Neural progenitor cell (in vitro differentiated cells): Measurements from ENCODE around the gene TOMM40. TPM values are rescaled to one million over a fixed set of nuclear protein-coding genes. Genes with fewer than 3 reads are reported as not detected.

Experiments
- DNase-seq: peaks from one replicate; pipeline ENCODE4 v3.0.0-alpha.2; 2016; ENCODE audit warnings: low spot score
- H2AFZ ChIP-seq: fragments of 200-600 bp; sonication (generic); replicated peaks from 2 replicates; pipeline ENCODE4 v1.6.1; 2016; ENCODE audit warnings: antibody characterized with exemption
- H3F3A ChIP-seq: fragments of 200-600 bp; sonication (generic); 2 replicates; pipeline ENCODE4 v1.6.1; 2016; ENCODE audit warnings: antibody characterized with exemption, low read depth
- H3K27ac ChIP-seq: fragments of 200-600 bp; sonication (generic); 2 replicates; pipeline ENCODE4 v1.5.1; 2016; ENCODE audit warnings: mild to moderate bottlenecking
- H3K27me3 ChIP-seq: fragments of 200-600 bp; sonication (generic); 2 replicates; pipeline ENCODE4 v1.6.1; 2016; ENCODE audit warnings: mild to moderate bottlenecking, moderate library complexity
- H3K36me3 ChIP-seq: fragments of 200-600 bp; sonication (generic); 2 replicates; pipeline ENCODE4 v1.5.1; 2016
- H3K4me1 ChIP-seq: fragments of 200-600 bp; sonication (generic); 2 replicates; pipeline ENCODE4 v1.6.1; 2016; ENCODE audit warnings: mixed run types
- H3K4me2 ChIP-seq: fragments of 200-600 bp; sonication (generic); 2 replicates; pipeline ENCODE4 v1.6.1; 2016
- H3K4me3 ChIP-seq: fragments of 200-600 bp; sonication (generic); 2 replicates; pipeline ENCODE4 v1.5.1; 2016
- H3K79me2 ChIP-seq: fragments of 200-600 bp; sonication (generic); 2 replicates; pipeline ENCODE4 v1.6.1; 2016; ENCODE audit warnings: low read depth
- H3K9ac ChIP-seq: fragments of 200-600 bp; sonication (generic); 2 replicates; pipeline ENCODE4 v1.6.1; 2016
- H3K9me3 ChIP-seq: fragments of 200-600 bp; sonication (generic); 2 replicates; pipeline ENCODE4 v1.5.1; 2016; ENCODE audit warnings: low read depth
- H4K20me1 ChIP-seq: fragments of 200-600 bp; sonication (generic); 2 replicates; pipeline ENCODE4 v1.6.1; 2016; ENCODE audit warnings: low read depth
- H3K27ac Mint-ChIP-seq: 3 replicates; pipeline ENCODE4 v1.8.0; 2021; ENCODE audit warnings: mixed read lengths
- H3K27me3 Mint-ChIP-seq: 2 replicates; pipeline ENCODE4 v1.8.0; 2022; ENCODE audit warnings: low read depth, mild to moderate bottlenecking, inconsistent platforms, moderate library complexity, mixed read lengths; ENCODE audit not compliant: insufficient read depth
- H3K36me3 Mint-ChIP-seq: 3 replicates; pipeline ENCODE4 v1.8.0; 2021; ENCODE audit warnings: mixed read lengths
- H3K4me1 Mint-ChIP-seq: 3 replicates; pipeline ENCODE4 v1.8.0; 2021; ENCODE audit warnings: mixed read lengths
- H3K4me3 Mint-ChIP-seq: 3 replicates; pipeline ENCODE4 v1.8.0; 2021; ENCODE audit warnings: mild to moderate bottlenecking, moderate library complexity, mixed read lengths
- H3K9me3 Mint-ChIP-seq: 3 replicates; pipeline ENCODE4 v1.8.0; 2020; ENCODE audit warnings: mixed read lengths
- EZH2 ChIP-seq: fragments of 200-600 bp; sonication (generic); IDR thresholded peaks from 2 replicates; pipeline ENCODE4 v1.6.1; 2017; ENCODE audit warnings: antibody characterized with exemption, mild to moderate bottlenecking, moderate library complexity
- EZH2phosphoT487 ChIP-seq: fragments of 200-600 bp; sonication (generic); IDR thresholded peaks from 2 replicates; pipeline ENCODE4 v1.6.1; 2017; ENCODE audit warnings: antibody characterized with exemption
- total RNA-seq: library from RNA; depleted of rRNA; stranded (reverse); fragments of >200 nt; gene quantifications from 2 replicates; pipeline ENCODE4 v1.2.3, GENCODE V29; 2015; ENCODE audit warnings: low replicate concordance
- TF ChIP-seq, protein P1 (sequence below): fragments of 200-600 bp; sonication (generic); IDR thresholded peaks from 2 replicates; pipeline ENCODE4 v1.5.1; 2017; ENCODE audit warnings: antibody characterized with exemption, mild to moderate bottlenecking

The TOMM40 gene
- total RNA-seq, 1 donor from 2014 or later: 30.1 TPM

GRCh38 chr19:44872661-44873060 lies 18.4 kb upstream of the TOMM40 start:
- H3F3A ChIP-seq: no peaks in the 10 kb centered on the region
- Mint-ChIP-seq H3K27ac (no peak overlapping the region), H3K36me3 (peaks cover 39% of the 10 kb centered on the region), H3K4me1 (no peaks in the 10 kb centered on the region), H3K27me3 (peaks cover 2% of the 10 kb centered on the region), H3K4me3 (no peak overlapping the region), H3K9me3 (no peaks in the 10 kb centered on the region)
- H4K20me1 ChIP-seq: peaks cover 39% of the 10 kb centered on the region
- H3K4me3 ChIP-seq: no peak overlapping the region
- TF ChIP-seq, protein P1, sequence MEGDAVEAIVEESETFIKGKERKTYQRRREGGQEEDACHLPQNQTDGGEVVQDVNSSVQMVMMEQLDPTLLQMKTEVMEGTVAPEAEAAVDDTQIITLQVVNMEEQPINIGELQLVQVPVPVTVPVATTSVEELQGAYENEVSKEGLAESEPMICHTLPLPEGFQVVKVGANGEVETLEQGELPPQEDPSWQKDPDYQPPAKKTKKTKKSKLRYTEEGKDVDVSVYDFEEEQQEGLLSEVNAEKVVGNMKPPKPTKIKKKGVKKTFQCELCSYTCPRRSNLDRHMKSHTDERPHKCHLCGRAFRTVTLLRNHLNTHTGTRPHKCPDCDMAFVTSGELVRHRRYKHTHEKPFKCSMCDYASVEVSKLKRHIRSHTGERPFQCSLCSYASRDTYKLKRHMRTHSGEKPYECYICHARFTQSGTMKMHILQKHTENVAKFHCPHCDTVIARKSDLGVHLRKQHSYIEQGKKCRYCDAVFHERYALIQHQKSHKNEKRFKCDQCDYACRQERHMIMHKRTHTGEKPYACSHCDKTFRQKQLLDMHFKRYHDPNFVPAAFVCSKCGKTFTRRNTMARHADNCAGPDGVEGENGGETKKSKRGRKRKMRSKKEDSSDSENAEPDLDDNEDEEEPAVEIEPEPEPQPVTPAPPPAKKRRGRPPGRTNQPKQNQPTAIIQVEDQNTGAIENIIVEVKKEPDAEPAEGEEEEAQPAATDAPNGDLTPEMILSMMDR: no peak
- TF ChIP-seq EZH2phosphoT487: no peak
- TF ChIP-seq EZH2: no peak
- H3K79me2 ChIP-seq: no peaks in the 10 kb centered on the region
- DNase-seq: no peak
- no peak overlapping the region for H3K9ac ChIP-seq
- no peak overlapping the region for H3K27ac ChIP-seq
- no peaks in the 10 kb centered on the region for H3K36me3 ChIP-seq
- no peak overlapping the region for H3K4me2 ChIP-seq
- H2AFZ ChIP-seq: no peak overlapping the region
- no peaks in the 10 kb centered on the region for H3K27me3 ChIP-seq
- H3K9me3 ChIP-seq: no peaks in the 10 kb centered on the region
- no peaks in the 10 kb centered on the region for H3K4me1 ChIP-seq

- H3K36me3 Mint-ChIP-seq: peaks cover 34% of the 10 kb centered on the region
- H4K20me1 ChIP-seq: peaks cover 39% of the 10 kb centered on the region
Observed at GRCh38 chr19:44874317-44874716, 16.7 kb upstream of the TOMM40 start.

GRCh38 chr19:44875666-44876451 lies 15.2 kb upstream of the TOMM40 start:
- TF ChIP-seq, protein P1: no peak
- TF ChIP-seq EZH2phosphoT487 (no peak), EZH2 (no peak)
- no peak overlapping the region for H3K27ac ChIP-seq
- no peaks in the 10 kb centered on the region for H3K9me3 ChIP-seq
- H2AFZ ChIP-seq: no peak overlapping the region
- H3K9me3 Mint-ChIP-seq: no peaks in the 10 kb centered on the region
- no peak overlapping the region for H3K4me2 ChIP-seq
- H3K27me3 Mint-ChIP-seq: peaks cover 6% of the 10 kb centered on the region
- no peaks in the 10 kb centered on the region for H3K27me3 ChIP-seq
- no peak overlapping the region for H3K4me3 Mint-ChIP-seq
- no peaks in the 10 kb centered on the region for H3K4me1 Mint-ChIP-seq
- H3K36me3 ChIP-seq: no peaks in the 10 kb centered on the region
- H4K20me1 ChIP-seq: peaks cover 33% of the 10 kb centered on the region
- H3K9ac ChIP-seq: no peak overlapping the region
- H3K4me1 ChIP-seq: no peaks in the 10 kb centered on the region
- no peak overlapping the region for H3K4me3 ChIP-seq
- H3K27ac Mint-ChIP-seq: no peak overlapping the region
- no peaks in the 10 kb centered on the region for H3K79me2 ChIP-seq
- peaks cover 29% of the 10 kb centered on the region for H3K36me3 Mint-ChIP-seq
- H3F3A ChIP-seq: no peaks in the 10 kb centered on the region
- DNase-seq: no peak

More at GRCh38 chr19:44874317-44874716, 16.7 kb upstream of the TOMM40 start:
- no peaks in the 10 kb centered on the region for H3K79me2 ChIP-seq
- H3K27ac ChIP-seq: no peak overlapping the region
- Mint-ChIP-seq H3K27ac (no peak overlapping the region), H3K9me3 (no peaks in the 10 kb centered on the region), H3K4me3 (no peak overlapping the region), H3K4me1 (no peaks in the 10 kb centered on the region), H3K27me3 (peaks cover 3% of the 10 kb centered on the region)
- no peak overlapping the region for H2AFZ ChIP-seq
- H3K9me3 ChIP-seq: no peaks in the 10 kb centered on the region
- H3K36me3 ChIP-seq: no peaks in the 10 kb centered on the region
- H3K9ac ChIP-seq: no peak overlapping the region
- no peak for DNase-seq
- H3F3A ChIP-seq: no peaks in the 10 kb centered on the region
- TF ChIP-seq EZH2 (no peak), EZH2phosphoT487 (no peak)
- TF ChIP-seq, protein P1: no peak
- no peak overlapping the region for H3K4me2 ChIP-seq
- H3K4me1 ChIP-seq: no peaks in the 10 kb centered on the region
- H3K4me3 ChIP-seq: no peak overlapping the region
- H3K27me3 ChIP-seq: no peaks in the 10 kb centered on the region
